Body of pancreas (tissue), 4 donors: ENCODE data around the gene MFRP.
A peak's percentile ranks its signal among the peaks of the same experiment; 100 is the strongest.

ENCODE experiments used
- POLR2A ChIP-seq, 3 donors: fragments of 450-650 bp; IDR thresholded peaks; one replicate each; pipeline ENCODE4 v1.6.1; 2016; ENCODE audit warnings: antibody characterized with exemption in 3 of 3, mild to moderate bottlenecking in 2 of 3
- TF ChIP-seq, protein P1 (sequence below), 7 experiments: fragments of 450-650 bp in 4 of 7; fragments of 200-600 bp in 3 of 7; sonication (generic) in 3 of 7; IDR thresholded peaks; one replicate each; pipeline ENCODE4 v1.5.1; 2016 to 2019; ENCODE audit warnings: antibody characterized with exemption in 7 of 7

DNA sequence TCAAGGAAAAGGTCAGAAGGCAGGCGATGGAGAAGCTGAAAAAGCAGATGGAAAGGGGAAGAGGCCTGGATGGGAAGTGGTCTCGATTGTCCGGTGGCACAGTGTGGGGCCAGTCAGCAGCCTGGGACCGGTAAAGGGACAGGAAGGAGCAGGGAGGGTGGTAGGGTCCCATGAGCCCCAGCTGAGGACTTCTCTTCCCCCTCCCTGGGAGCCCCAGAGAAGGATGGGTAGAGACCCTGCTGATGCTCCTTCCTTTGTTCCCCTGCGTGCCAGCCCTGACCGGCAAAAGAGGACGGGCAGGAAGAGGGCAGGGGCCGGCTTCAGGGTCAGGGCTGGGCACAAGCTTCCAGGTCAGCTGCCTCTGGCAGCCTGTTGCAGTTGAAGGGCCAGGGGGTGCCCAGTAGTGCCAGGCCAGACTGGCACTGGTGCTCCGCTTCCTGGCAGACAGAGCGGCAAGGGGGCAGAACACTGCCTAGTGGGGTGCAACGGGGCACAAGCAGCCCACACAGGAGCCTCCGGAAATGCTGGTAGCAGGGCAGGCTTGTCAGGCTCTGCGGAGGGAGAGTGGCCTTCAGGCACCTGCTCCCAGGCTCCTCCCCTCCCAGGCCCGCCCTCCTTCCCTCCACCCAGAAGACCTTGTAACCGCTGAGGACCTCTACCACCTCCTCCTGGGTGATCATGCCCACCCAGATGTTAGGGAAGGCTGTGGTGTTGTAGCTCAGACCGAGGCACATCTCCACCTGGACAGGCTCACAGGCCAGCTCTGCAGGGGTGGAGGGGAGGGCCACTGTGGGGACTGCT is 5.1 kb downstream of the MFRP start:
- TF ChIP-seq POLR2A (IDR thresholded peaks at IDR 0.05), result peak in 1 of 3 donors; percentile 6
- TF ChIP-seq, protein P1, sequence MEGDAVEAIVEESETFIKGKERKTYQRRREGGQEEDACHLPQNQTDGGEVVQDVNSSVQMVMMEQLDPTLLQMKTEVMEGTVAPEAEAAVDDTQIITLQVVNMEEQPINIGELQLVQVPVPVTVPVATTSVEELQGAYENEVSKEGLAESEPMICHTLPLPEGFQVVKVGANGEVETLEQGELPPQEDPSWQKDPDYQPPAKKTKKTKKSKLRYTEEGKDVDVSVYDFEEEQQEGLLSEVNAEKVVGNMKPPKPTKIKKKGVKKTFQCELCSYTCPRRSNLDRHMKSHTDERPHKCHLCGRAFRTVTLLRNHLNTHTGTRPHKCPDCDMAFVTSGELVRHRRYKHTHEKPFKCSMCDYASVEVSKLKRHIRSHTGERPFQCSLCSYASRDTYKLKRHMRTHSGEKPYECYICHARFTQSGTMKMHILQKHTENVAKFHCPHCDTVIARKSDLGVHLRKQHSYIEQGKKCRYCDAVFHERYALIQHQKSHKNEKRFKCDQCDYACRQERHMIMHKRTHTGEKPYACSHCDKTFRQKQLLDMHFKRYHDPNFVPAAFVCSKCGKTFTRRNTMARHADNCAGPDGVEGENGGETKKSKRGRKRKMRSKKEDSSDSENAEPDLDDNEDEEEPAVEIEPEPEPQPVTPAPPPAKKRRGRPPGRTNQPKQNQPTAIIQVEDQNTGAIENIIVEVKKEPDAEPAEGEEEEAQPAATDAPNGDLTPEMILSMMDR (IDR thresholded peaks at IDR 0.05), result no peak
